Measurements from ENCODE around the gene CHD3. TPM values are rescaled to one million over a fixed set of nuclear protein-coding genes. Genes with fewer than 3 reads are reported as not detected.

Gene CHD3
- polyA plus RNA-seq, 1 of the 3 experiments (the other 2 are of a cell fraction): 56.2 TPM

- peak overlapping the region; percentile 96 to 100 for H3K27ac ChIP-seq (ENCODE audit: low read depth in 2 of 2, low read length in 1 of 2)
- H2AFZ ChIP-seq (ENCODE audit: low read depth): no peak overlapping the region
- H3K9ac ChIP-seq: peak overlapping the region; percentile 77
- peaks cover 10 to 13% of the 10 kb centered on the region in 2 experiments for H3K36me3 ChIP-seq (replicated peaks in 1 of 2; ENCODE audit: control insufficient read depth in 1 of 2, insufficient read depth in 2 of 2, low read length in 1 of 2)
- WGBS (ENCODE audit: low lambda C conversion rate): under 1% methylated on average over 18 of the region's 64 CpGs
- H3K79me2 ChIP-seq (ENCODE audit: insufficient read depth): peaks cover 44% of the 10 kb centered on the region
- no peaks in the 10 kb centered on the region for H3K27me3 ChIP-seq (ENCODE audit: insufficient read depth)
- H3K9me2 ChIP-seq: no peaks in the 10 kb centered on the region
- H4K20me1 ChIP-seq (ENCODE audit: insufficient read depth): peaks cover 3% of the 10 kb centered on the region; the same call in 1 of the 2 replicates
- H3K4me1 ChIP-seq (ENCODE audit: control insufficient read depth in 1 of 2, insufficient read depth in 2 of 2, low read depth in 1 of 2, low read length in 1 of 2): peaks cover 37 to 66% of the 10 kb centered on the region in 2 experiments
- H3F3A ChIP-seq (replicated peaks; ENCODE audit: insufficient read depth): peaks cover 36% of the 10 kb centered on the region
- DNase-seq: peak; percentile 80
- H3K9me3 ChIP-seq: no peaks in the 10 kb centered on the region
- peak overlapping the region; percentile 99 for H3K4me2 ChIP-seq
- H3K4me3 ChIP-seq (ENCODE audit: low read depth in 2 of 2, low read length in 1 of 2): peak overlapping the region; percentile 76 to 78
- CTCF ChIA-PET: interaction anchor here (0.8 to 1.7 kb wide), 4 partner anchors 12 to 51 kb away, joined by 3 to 4 read pairs (median 3); no protein-coding TSS in a partner anchor
- POLR2A ChIA-PET: interaction anchor here (0.7 to 1.7 kb wide), 6 partner anchors 10 to 50 kb away, joined by 3 to 5 read pairs (median 3); partner anchors contain the start of genes CNTROB, NAA38 and TRAPPC1
- TF ChIP-seq FOSL2 (IDR thresholded peaks at IDR 0.05; ENCODE audit: borderline replicate concordance, low read depth): no peak
- TF ChIP-seq RAD21 (IDR thresholded peaks at IDR 0.05; ENCODE audit: low read length): no peak
- no peak; the same call in 1 of the 2 replicates for TF ChIP-seq TCF12 (IDR thresholded peaks at IDR 0.05)
- no peak for TF ChIP-seq NFIC (IDR thresholded peaks at IDR 0.05; ENCODE audit: borderline replicate concordance)
- TF ChIP-seq GATA2 (CRISPR knock-in tag; IDR thresholded peaks at IDR 0.05): no peak
- TF ChIP-seq, protein P1, sequence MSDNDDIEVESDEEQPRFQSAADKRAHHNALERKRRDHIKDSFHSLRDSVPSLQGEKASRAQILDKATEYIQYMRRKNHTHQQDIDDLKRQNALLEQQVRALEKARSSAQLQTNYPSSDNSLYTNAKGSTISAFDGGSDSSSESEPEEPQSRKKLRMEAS (IDR thresholded peaks at IDR 0.05; ENCODE audit: low read depth): peak; percentile 57
- no peak for TF ChIP-seq IRF3 (IDR thresholded peaks at IDR 0.05; ENCODE audit: low read depth, low read length)
- TF ChIP-seq, protein P2, sequence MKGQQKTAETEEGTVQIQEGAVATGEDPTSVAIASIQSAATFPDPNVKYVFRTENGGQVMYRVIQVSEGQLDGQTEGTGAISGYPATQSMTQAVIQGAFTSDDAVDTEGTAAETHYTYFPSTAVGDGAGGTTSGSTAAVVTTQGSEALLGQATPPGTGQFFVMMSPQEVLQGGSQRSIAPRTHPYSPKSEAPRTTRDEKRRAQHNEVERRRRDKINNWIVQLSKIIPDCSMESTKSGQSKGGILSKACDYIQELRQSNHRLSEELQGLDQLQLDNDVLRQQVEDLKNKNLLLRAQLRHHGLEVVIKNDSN (IDR thresholded peaks at IDR 0.05; ENCODE audit: borderline replicate concordance, low read depth): peak; percentile 47; the same call in 1 of the 2 replicates
- no peak for TF ChIP-seq ELF1 (IDR thresholded peaks at IDR 0.05)
- TF ChIP-seq EP300 (IDR thresholded peaks at IDR 0.05; ENCODE audit: borderline replicate concordance in 1 of 2, low read depth in 1 of 2, low read length in 1 of 2): no peak; a peak in 1 of 4 replicates
- no peak for TF ChIP-seq RCOR1 (IDR thresholded peaks at IDR 0.05; ENCODE audit: low read length)
- TF ChIP-seq USF2 (IDR thresholded peaks at IDR 0.05; ENCODE audit: borderline replicate concordance, low read depth, low read length): no peak
- TF ChIP-seq, protein P3, sequence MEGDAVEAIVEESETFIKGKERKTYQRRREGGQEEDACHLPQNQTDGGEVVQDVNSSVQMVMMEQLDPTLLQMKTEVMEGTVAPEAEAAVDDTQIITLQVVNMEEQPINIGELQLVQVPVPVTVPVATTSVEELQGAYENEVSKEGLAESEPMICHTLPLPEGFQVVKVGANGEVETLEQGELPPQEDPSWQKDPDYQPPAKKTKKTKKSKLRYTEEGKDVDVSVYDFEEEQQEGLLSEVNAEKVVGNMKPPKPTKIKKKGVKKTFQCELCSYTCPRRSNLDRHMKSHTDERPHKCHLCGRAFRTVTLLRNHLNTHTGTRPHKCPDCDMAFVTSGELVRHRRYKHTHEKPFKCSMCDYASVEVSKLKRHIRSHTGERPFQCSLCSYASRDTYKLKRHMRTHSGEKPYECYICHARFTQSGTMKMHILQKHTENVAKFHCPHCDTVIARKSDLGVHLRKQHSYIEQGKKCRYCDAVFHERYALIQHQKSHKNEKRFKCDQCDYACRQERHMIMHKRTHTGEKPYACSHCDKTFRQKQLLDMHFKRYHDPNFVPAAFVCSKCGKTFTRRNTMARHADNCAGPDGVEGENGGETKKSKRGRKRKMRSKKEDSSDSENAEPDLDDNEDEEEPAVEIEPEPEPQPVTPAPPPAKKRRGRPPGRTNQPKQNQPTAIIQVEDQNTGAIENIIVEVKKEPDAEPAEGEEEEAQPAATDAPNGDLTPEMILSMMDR (IDR thresholded peaks at IDR 0.05): no peak
- peak; percentile 90 for TF ChIP-seq CHD2 (IDR thresholded peaks at IDR 0.05; ENCODE audit: low read length, partially characterized antibody)
- TF ChIP-seq TAF1 (IDR thresholded peaks at IDR 0.05; ENCODE audit: borderline replicate concordance, low read depth, low read length): no peak
- TF ChIP-seq FOXM1 (IDR thresholded peaks at IDR 0.05; ENCODE audit: low read depth): no peak
- TF ChIP-seq SMC3 (IDR thresholded peaks at IDR 0.05; ENCODE audit: low read depth, low read length): no peak
- peak; percentile 65 for TF ChIP-seq SIN3A (IDR thresholded peaks at IDR 0.05; ENCODE audit: borderline replicate concordance, low read depth, low read length)
- peak; percentile 97 for TF ChIP-seq MXI1 (IDR thresholded peaks at IDR 0.05; ENCODE audit: low read depth, low read length)
- TF ChIP-seq GABPA (IDR thresholded peaks at IDR 0.05; ENCODE audit: low read depth): no peak
- no peak for TF ChIP-seq FOXJ3 (CRISPR knock-in tag; IDR thresholded peaks at IDR 0.05)
- TF ChIP-seq, protein P4, sequence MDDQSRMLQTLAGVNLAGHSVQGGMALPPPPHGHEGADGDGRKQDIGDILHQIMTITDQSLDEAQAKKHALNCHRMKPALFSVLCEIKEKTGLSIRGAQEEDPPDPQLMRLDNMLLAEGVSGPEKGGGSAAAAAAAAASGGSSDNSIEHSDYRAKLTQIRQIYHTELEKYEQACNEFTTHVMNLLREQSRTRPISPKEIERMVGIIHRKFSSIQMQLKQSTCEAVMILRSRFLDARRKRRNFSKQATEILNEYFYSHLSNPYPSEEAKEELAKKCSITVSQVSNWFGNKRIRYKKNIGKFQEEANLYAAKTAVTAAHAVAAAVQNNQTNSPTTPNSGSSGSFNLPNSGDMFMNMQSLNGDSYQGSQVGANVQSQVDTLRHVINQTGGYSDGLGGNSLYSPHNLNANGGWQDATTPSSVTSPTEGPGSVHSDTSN (IDR thresholded peaks at IDR 0.05): peak; percentile 80
- TF ChIP-seq JUND (IDR thresholded peaks at IDR 0.05): no peak
- no peak for TF ChIP-seq RFX5 (IDR thresholded peaks at IDR 0.05; ENCODE audit: low read length)
- no peak for TF ChIP-seq TEAD4 (IDR thresholded peaks at IDR 0.05; ENCODE audit: borderline replicate concordance, insufficient read depth)
- TF ChIP-seq POLR2AphosphoS5 (IDR thresholded peaks at IDR 0.05; ENCODE audit: low read depth, low read length): peak; percentile 41
- TF ChIP-seq MEF2A (IDR thresholded peaks at IDR 0.05; ENCODE audit: borderline replicate concordance, low read depth): no peak
- no peak for TF ChIP-seq RXRA (IDR thresholded peaks at IDR 0.05; ENCODE audit: borderline replicate concordance, low read depth)
- TF ChIP-seq NRF1 (IDR thresholded peaks at IDR 0.05; ENCODE audit: low read depth, low read length): no peak
Measured at GRCh38 chr17:7885367-7886226, 3.0 kb upstream of the CHD3 start.

Data from SK-N-SH (cell line).